Caco-2 (cell line): ENCODE measurements around the gene ATP10B. TPM values are rescaled to one million over a fixed set of nuclear protein-coding genes. Genes with fewer than 3 reads are reported as not detected.

ENCODE experiments used
- BruUV-seq: library from RNA; stranded (reverse); fragments of 400-500 nt; replicated peaks from 2 replicates; lab custom pipeline; 2021; lab: Mats Ljungman, UMichigan
- CTCF ChIA-PET: fragments of 300-600 bp; sonication (Branson Sonifier 250); formaldehyde crosslinking; loops from one replicate; lab custom pipeline; 2022; ENCODE audit warnings: antibody characterized with exemption; lab: Charles Lee
- POLR2A ChIA-PET: fragments of 300-600 bp; sonication (Branson Sonifier 250); formaldehyde crosslinking; loops from one replicate; lab custom pipeline; 2022; ENCODE audit warnings: antibody characterized with exemption; lab: Charles Lee
- DNase-seq, 2 experiments: peaks; one replicate each; pipeline versions ENCODE4 v3.0.0 to v3.0.0-alpha.2; 2020 to 2022
- H3K27me3 ChIP-seq: replicated peaks from 2 replicates; pipeline ENCODE4 v1.6.0; 2011; ENCODE audit warnings: low read length; ENCODE audit not compliant: control insufficient read depth, insufficient read depth
- H3K36me3 ChIP-seq: 2 replicates; pipeline ENCODE4 v1.5.1; 2011; ENCODE audit warnings: low read length; ENCODE audit not compliant: control insufficient read depth, insufficient read depth
- H3K4me1 ChIP-seq: fragments of 250-450 bp; sonication (Bioruptor Pico); 2 replicates; pipeline ENCODE4 v1.5.1; 2020; ENCODE audit warnings: mild to moderate bottlenecking
- H3K4me3 ChIP-seq: 2 replicates; pipeline ENCODE4 v1.5.1; 2011; ENCODE audit warnings: low read depth, mild to moderate bottlenecking, control low read depth, low read length
- H3K9me3 ChIP-seq: fragments of 250-450 bp; sonication (Bioruptor Pico); 2 replicates; pipeline ENCODE4 v1.5.1; 2020; ENCODE audit warnings: mild to moderate bottlenecking, moderate library complexity
- H3K27ac Mint-ChIP-seq: one replicate; pipeline ENCODE4 v1.8.0; 2022; ENCODE audit warnings: mixed read lengths; ENCODE audit not compliant: unreplicated experiment
- H3K27me3 Mint-ChIP-seq: one replicate; pipeline ENCODE4 v1.8.0; 2022; ENCODE audit warnings: mixed read lengths; ENCODE audit not compliant: insufficient read depth, unreplicated experiment
- H3K36me3 Mint-ChIP-seq: one replicate; pipeline ENCODE4 v1.8.0; 2022; ENCODE audit warnings: mild to moderate bottlenecking, mixed read lengths; ENCODE audit not compliant: insufficient read depth, unreplicated experiment
- H3K4me1 Mint-ChIP-seq: one replicate; pipeline ENCODE4 v1.8.0; 2022; ENCODE audit warnings: low read depth, mixed read lengths; ENCODE audit not compliant: unreplicated experiment
- H3K4me3 Mint-ChIP-seq: one replicate; pipeline ENCODE4 v1.8.0; 2022; ENCODE audit warnings: mild to moderate bottlenecking, moderate library complexity, mixed read lengths; ENCODE audit not compliant: unreplicated experiment
- H3K9me3 Mint-ChIP-seq: one replicate; pipeline ENCODE4 v1.8.0; 2022; ENCODE audit warnings: mixed read lengths; ENCODE audit not compliant: unreplicated experiment
- intact Hi-C: fragments of 100-400 bp; cut with micrococcal nuclease; formaldehyde crosslinking; loops from one replicate; pipeline ENCODE4 v1.10.0; 2022; ENCODE audit not compliant: unreplicated experiment
- total RNA-seq: library from RNA; stranded (reverse); gene quantifications from 2 replicates; pipeline ENCODE4 v1.2.3, GENCODE V29; 2022
- TF ChIP-seq, protein P1 (sequence below), 2 experiments: fragments of 200-600 bp in 1 of 2; IDR thresholded peaks; 1 replicate in 1 of 2; 2 replicates in 1 of 2; pipeline versions ENCODE4 v1.5.1 to v1.8.0; 2011 to 2022; ENCODE audit warnings: antibody characterized with exemption in 1 of 2, control low read depth in 1 of 2, inconsistent platforms in 1 of 2, low read depth in 1 of 2, low read length in 1 of 2, mild to moderate bottlenecking in 1 of 2, moderate library complexity in 1 of 2; ENCODE audit not compliant: insufficient read depth in 1 of 2, severe bottlenecking in 1 of 2, unreplicated experiment in 1 of 2

The ATP10B gene
- total RNA-seq, 1 experiment from 2014 or later: 0.43 TPM

- intact Hi-C loops: no loop called here
These were observed 107.5 kb downstream of the ATP10B start for GRCh38 chr5:160744268-160745101.

DNA sequence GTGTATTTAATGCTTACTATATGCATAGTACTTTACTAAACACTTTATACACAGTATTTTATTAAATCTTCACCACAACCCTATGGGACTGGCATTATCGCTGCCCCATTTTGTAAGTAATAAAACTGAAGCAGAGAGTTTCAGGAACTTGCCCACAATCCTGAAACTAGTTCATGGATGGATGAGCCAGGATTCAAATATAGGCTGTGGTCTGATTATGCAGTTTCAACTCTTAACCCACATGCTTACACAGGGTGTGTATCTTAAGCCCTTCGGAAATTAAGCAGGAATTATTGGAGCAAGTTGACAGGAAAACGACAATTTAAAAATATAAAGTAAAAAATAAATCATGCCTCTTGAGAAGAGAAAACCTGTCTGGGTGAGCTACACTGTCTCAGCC is 109.0 kb downstream of the ATP10B start:
- no peak for DNase-seq
- no peak overlapping the region for H3K4me3 ChIP-seq
- Mint-ChIP-seq H3K4me1 (no peaks in the 10 kb centered on the region), H3K9me3 (no peaks in the 10 kb centered on the region), H3K27ac (no peak overlapping the region), H3K4me3 (no peak overlapping the region), H3K27me3 (no peaks in the 10 kb centered on the region), H3K36me3 (no peaks in the 10 kb centered on the region)
- H3K4me1 ChIP-seq: no peaks in the 10 kb centered on the region
- intact Hi-C loops: no loop called here
- H3K36me3 ChIP-seq: no peaks in the 10 kb centered on the region
- ChIA-PET CTCF (no interaction called here), POLR2A (no interaction called here)
- no peaks in the 10 kb centered on the region for H3K27me3 ChIP-seq
- TF ChIP-seq, protein P1, sequence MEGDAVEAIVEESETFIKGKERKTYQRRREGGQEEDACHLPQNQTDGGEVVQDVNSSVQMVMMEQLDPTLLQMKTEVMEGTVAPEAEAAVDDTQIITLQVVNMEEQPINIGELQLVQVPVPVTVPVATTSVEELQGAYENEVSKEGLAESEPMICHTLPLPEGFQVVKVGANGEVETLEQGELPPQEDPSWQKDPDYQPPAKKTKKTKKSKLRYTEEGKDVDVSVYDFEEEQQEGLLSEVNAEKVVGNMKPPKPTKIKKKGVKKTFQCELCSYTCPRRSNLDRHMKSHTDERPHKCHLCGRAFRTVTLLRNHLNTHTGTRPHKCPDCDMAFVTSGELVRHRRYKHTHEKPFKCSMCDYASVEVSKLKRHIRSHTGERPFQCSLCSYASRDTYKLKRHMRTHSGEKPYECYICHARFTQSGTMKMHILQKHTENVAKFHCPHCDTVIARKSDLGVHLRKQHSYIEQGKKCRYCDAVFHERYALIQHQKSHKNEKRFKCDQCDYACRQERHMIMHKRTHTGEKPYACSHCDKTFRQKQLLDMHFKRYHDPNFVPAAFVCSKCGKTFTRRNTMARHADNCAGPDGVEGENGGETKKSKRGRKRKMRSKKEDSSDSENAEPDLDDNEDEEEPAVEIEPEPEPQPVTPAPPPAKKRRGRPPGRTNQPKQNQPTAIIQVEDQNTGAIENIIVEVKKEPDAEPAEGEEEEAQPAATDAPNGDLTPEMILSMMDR (IDR thresholded peaks at IDR 0.05; ENCODE audit: insufficient read depth in 1 of 2, low read depth in 1 of 2, low read length in 1 of 2, severe bottlenecking in 1 of 2, unreplicated experiment in 1 of 2): no peak
- H3K9me3 ChIP-seq: no peaks in the 10 kb centered on the region
- no TSS peak for BruUV-seq

More at GRCh38 chr5:160744268-160745101, 107.5 kb downstream of the ATP10B start:
- Mint-ChIP-seq H3K4me1 (no peaks in the 10 kb centered on the region), H3K27me3 (no peaks in the 10 kb centered on the region), H3K9me3 (no peaks in the 10 kb centered on the region), H3K4me3 (no peak overlapping the region), H3K36me3 (no peaks in the 10 kb centered on the region), H3K27ac (no peak overlapping the region)
- H3K4me3 ChIP-seq: no peak overlapping the region
- no peaks in the 10 kb centered on the region for H3K4me1 ChIP-seq
- H3K36me3 ChIP-seq: no peaks in the 10 kb centered on the region
- TF ChIP-seq, protein P1 (IDR thresholded peaks at IDR 0.05; ENCODE audit: insufficient read depth in 1 of 2, low read depth in 1 of 2, low read length in 1 of 2, severe bottlenecking in 1 of 2, unreplicated experiment in 1 of 2): no peak
- BruUV-seq: no TSS peak
- POLR2A ChIA-PET: no interaction called here
- H3K9me3 ChIP-seq: no peaks in the 10 kb centered on the region
- no peak for DNase-seq
- CTCF ChIA-PET: no interaction called here
- H3K27me3 ChIP-seq: no peaks in the 10 kb centered on the region

- Mint-ChIP-seq H3K4me3 (no peak overlapping the region), H3K27ac (no peak overlapping the region), H3K4me1 (no peaks in the 10 kb centered on the region), H3K27me3 (no peaks in the 10 kb centered on the region), H3K9me3 (no peaks in the 10 kb centered on the region), H3K36me3 (no peaks in the 10 kb centered on the region)
- no peaks in the 10 kb centered on the region for H3K27me3 ChIP-seq
- no peak for DNase-seq
- no peaks in the 10 kb centered on the region for H3K36me3 ChIP-seq
- no peaks in the 10 kb centered on the region for H3K9me3 ChIP-seq
- intact Hi-C loops: no loop called here
- no TSS peak for BruUV-seq
- H3K4me3 ChIP-seq: no peak overlapping the region
- TF ChIP-seq, protein P1 (IDR thresholded peaks at IDR 0.05; ENCODE audit: insufficient read depth in 1 of 2, low read depth in 1 of 2, low read length in 1 of 2, severe bottlenecking in 1 of 2, unreplicated experiment in 1 of 2): no peak
- no peaks in the 10 kb centered on the region for H3K4me1 ChIP-seq
- POLR2A ChIA-PET: no interaction called here
- CTCF ChIA-PET: no interaction called here
These were observed 109.6 kb downstream of the ATP10B start for GRCh38 chr5:160742446-160742845.
